Cerebellar cortex (tissue), 1 donor: ENCODE results near the gene SLC5A1.
A peak's percentile ranks its signal among the peaks of the same experiment; 100 is the strongest.
"Not testable (repeated sequence)": the region's sequence is repeated elsewhere in the genome, so short reads cannot be mapped to it uniquely, and the experiment has no call there.

Experiments
- DNase-seq: peaks from one replicate; pipeline ENCODE4 v3.0.0-alpha.2; 2015; ENCODE audit warnings: low spot score

Gene SLC5A1

GRCh38 chr22:32088084-32088483 lies 45.0 kb downstream of the SLC5A1 start:
- DNase-seq: no peak

DNA sequence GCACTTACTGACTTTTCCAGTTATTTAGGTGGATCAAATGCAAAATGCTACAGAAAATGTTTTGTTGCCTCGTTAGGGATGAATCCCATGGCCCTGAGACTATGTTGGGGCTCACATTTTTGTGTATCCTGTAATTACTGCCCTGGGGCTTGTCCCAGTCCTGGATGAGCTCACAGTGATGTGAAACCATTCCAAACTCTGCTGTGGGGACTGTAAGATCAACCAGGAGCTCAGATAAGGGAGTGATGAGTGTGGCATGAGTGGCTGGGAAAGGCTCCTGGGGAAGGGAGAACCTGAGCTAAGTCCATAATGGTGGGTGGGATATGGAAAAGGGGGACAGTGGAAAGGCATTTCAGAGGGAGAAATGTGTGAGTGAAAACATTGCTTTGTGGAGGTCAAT lies 54.0 kb downstream of the SLC5A1 start:
- DNase-seq: no peak

DNA sequence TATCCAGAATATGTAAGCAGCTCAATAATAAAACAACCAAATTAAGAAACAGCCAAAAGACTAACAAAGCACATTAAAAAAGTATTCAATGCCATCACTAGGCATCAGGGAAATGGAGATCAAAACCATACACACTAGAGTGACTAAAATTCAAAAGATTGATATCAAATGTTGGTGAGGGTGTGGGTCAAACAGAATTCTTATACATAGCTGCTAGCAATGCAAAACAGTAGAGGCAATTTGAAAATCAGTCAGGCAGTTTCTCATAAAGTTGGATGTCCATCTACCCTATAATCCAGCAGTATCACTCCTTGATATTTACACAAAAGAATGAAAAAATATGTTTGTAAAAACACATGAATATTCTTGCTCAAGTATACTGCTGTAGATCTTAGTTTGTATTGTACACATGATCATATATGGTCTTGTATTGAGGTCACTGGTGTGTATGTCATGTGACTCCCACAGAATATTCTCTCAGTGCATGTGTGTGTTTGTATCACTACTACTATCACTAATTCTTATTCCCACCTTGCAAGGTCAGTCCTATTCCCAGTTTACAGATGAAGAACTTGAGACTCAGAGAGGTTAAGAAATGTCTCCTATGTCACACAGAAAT lies 54.9 kb downstream of the SLC5A1 start:
- DNase-seq: no peak

GRCh38 chr22:32100711-32101110 lies 57.6 kb downstream of the SLC5A1 start:
- DNase-seq: no peak

GRCh38 chr22:32103658-32104315 lies 60.7 kb downstream of the SLC5A1 start:
- peak; percentile 9 for DNase-seq

- DNase-seq: no peak
Observed at GRCh38 chr22:32106930-32107329, 63.9 kb downstream of the SLC5A1 start.

DNA sequence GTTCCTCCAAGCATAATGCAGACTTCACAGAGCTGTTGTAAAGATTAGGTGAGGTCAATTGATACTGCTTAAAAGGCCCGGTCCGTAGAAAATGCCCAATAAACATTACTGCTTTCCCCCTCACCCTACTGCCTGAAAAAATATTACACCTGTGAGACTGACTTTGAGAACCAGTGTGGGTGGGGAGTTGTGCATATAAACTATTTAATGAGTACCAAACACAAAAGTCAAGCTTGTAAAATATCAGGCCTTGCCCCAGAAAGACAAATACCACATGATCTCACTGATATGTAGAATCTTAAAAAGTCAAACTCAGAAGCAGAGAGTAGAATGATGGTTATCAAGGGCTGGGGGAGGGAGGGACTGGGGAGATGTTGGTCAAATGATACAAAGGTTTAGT lies 69.3 kb downstream of the SLC5A1 start:
- DNase-seq: no peak

- DNase-seq: peak; percentile 3
Observed at GRCh38 chr22:32119568-32120235, 76.6 kb downstream of the SLC5A1 start.

- DNase-seq: no peak
Observed at GRCh38 chr22:32120603-32121002, 77.5 kb downstream of the SLC5A1 start.

GRCh38 chr22:32122899-32123298 lies 79.8 kb downstream of the SLC5A1 start:
- no peak for DNase-seq

DNA sequence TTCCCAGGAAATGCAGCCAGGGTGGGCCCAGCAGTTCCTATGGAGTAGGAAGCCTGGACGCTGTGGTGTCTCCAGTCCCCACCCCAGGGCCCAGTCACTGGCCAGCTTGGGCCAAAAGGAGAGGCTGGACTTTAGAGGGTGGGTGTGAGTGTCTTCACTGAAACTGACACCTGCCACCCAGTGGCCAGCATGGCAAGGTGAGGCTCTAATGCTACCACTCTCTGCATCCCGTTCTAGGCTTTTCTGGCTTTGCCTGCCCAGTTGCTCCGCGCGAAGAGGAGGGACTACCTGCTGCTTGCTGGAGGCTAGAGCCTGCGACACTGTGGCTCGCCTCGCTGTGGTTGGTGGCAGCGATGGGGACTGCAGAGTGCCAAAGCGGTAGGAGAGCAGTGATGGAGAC lies 80.6 kb downstream of the SLC5A1 start:
- DNase-seq: no peak

- no peak for DNase-seq
Observed at GRCh38 chr22:32127904-32128303, 84.8 kb downstream of the SLC5A1 start.

DNA sequence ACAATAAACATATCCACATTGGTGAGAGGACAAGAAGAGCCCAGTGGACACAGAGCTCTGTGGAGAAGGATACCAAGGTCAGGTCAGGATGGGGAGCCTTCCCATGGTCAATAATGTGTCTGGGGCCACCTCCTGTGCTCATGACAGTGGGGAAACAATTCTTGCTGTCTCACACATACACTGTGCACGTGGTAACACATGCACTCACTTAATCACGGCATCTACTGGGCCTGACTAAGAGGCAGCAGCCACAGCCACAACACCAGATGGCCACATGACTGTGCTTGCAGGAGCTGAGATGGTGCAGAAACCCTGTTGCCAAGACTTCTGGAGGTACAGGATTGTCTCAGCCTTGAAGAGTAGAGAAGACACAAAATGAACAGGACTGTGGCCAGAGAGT lies 87.4 kb downstream of the SLC5A1 start:
- no peak for DNase-seq

- no peak for DNase-seq
Observed at GRCh38 chr22:32132126-32132525, 89.1 kb downstream of the SLC5A1 start.

DNA sequence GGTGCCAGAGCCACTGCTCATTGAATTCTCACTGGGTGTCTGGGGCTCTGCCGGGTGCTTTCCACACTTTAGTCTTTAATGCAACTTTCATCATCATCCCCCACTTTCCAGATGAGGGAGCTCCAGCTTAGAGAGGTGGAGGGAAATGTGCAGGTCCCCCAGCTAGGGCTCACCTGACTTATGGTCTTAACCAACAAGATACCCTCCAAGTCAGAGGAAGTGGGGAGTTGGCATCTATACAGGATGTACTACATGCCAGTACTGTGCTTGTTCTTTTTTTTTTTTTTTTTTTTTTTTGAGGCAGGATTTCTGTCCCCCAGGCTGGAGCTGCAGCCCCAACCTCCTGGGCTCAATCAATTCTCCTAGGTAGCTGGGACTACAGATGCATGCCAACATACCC lies 89.7 kb downstream of the SLC5A1 start:
- no peak for DNase-seq

- DNase-seq: not testable (repeated sequence)
Observed at GRCh38 chr22:32134796-32135195, 91.7 kb downstream of the SLC5A1 start.

- DNase-seq: not testable (repeated sequence)
Observed at GRCh38 chr22:32135958-32136357, 92.9 kb downstream of the SLC5A1 start.

GRCh38 chr22:32136881-32137280 lies 93.8 kb downstream of the SLC5A1 start:
- not testable (repeated sequence) for DNase-seq

DNA sequence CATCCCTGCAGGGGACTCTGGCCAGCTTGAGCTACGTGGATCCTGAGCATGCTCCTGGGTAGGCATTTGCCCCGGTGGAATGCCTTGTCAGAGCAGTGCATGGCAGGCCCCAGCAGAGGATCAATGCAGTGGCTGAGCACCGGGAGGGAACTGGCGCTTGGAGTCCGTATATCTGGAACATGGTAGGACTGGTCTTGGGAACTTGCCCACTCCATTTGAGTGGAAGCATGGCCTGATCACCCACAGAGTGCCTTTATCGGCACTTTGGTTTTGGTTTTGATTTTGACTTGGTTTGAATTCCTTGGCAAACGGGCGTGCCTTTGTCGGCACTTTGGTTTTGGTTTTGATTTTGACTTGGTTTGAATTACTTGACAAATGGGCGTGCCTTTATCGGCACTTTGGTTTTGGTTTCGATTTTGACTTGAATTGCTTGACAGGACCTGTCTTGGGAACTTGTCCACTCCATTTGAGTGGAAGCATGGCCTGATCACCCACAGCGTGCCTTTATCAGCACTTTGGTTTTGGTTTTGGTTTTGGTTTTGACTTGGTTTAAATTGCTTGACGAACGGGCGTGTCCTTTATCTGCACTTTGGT lies 94.8 kb downstream of the SLC5A1 start:
- DNase-seq: not testable (repeated sequence)

GRCh38 chr22:32138576-32138975 lies 95.5 kb downstream of the SLC5A1 start:
- not testable (repeated sequence) for DNase-seq

DNA sequence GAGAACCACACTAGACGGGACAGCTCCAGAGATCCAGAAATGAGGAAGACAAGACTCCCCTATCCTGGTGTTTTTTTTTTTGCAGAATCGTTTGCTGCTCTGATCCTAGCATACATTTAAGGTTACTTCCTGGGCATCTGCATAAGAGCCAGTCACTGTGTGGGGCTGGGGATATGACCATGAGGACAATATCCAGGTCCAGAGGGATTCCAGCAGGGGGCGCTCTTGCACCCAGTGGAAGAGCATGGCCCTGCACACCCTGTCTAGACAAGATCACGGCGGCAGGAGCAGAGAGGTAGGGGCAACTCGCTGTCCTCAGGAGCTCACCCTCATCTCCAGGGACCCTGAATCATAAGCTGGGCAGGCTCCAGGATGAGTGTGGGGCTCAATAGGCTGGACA lies 97.6 kb downstream of the SLC5A1 start:
- not testable (repeated sequence) for DNase-seq

GRCh38 chr22:32142600-32142999 lies 99.5 kb downstream of the SLC5A1 start:
- no peak for DNase-seq
